Loucy (cell line): Measurements from ENCODE around the gene NDUFS5.

Source experiments
- H2AFZ ChIP-seq: fragments of 200-600 bp; sonication (generic); 2 replicates; pipeline ENCODE4 v1.6.0; 2016; ENCODE audit warnings: antibody characterized with exemption, mild to moderate bottlenecking, low read length, moderate library complexity
- H3F3A ChIP-seq: fragments of 200-600 bp; 2 replicates; pipeline ENCODE4 v1.6.0; 2016; ENCODE audit warnings: antibody characterized with exemption, low read depth, mild to moderate bottlenecking
- H3K27me3 ChIP-seq: fragments of 200-600 bp; sonication (generic); 2 replicates; pipeline ENCODE4 v1.6.1; 2014; ENCODE audit warnings: low read length, mild to moderate bottlenecking; ENCODE audit not compliant: insufficient read depth, poor library complexity, severe bottlenecking
- H3K36me3 ChIP-seq: fragments of 200-600 bp; sonication (generic); 2 replicates; pipeline ENCODE4 v1.6.1; 2016; ENCODE audit warnings: low read length; ENCODE audit not compliant: insufficient read depth
- H3K4me1 ChIP-seq: fragments of 200-600 bp; sonication (generic); 2 replicates; pipeline ENCODE4 v1.5.1; 2014; ENCODE audit warnings: low read length, mild to moderate bottlenecking; ENCODE audit not compliant: insufficient read depth, poor library complexity, severe bottlenecking
- H3K4me2 ChIP-seq: fragments of 200-600 bp; sonication (generic); 2 replicates; pipeline ENCODE4 v1.6.0; 2014; ENCODE audit warnings: antibody characterized with exemption, low read length, low read depth, mild to moderate bottlenecking; ENCODE audit not compliant: poor library complexity, severe bottlenecking
- H3K4me3 ChIP-seq: fragments of 200-600 bp; sonication (generic); 2 replicates; pipeline ENCODE4 v1.5.1; 2014; ENCODE audit warnings: low read length, mild to moderate bottlenecking, mixed read lengths; ENCODE audit not compliant: poor library complexity, severe bottlenecking
- H3K79me2 ChIP-seq: fragments of 200-600 bp; sonication (generic); 2 replicates; pipeline ENCODE4 v1.6.1; 2014; ENCODE audit warnings: low read length; ENCODE audit not compliant: insufficient read depth
- H3K9ac ChIP-seq: fragments of 200-600 bp; sonication (generic); 2 replicates; pipeline ENCODE4 v1.6.0; 2014; ENCODE audit warnings: mild to moderate bottlenecking, low read depth, low read length, moderate library complexity; ENCODE audit not compliant: poor library complexity, severe bottlenecking
- H3K9me2 ChIP-seq: fragments of 200-600 bp; sonication (generic); replicated peaks from 2 replicates; pipeline ENCODE4 v1.6.1; 2016; ENCODE audit warnings: low read depth, low read length, mixed read lengths
- H3K9me3 ChIP-seq: fragments of 200-600 bp; sonication (generic); 2 replicates; pipeline ENCODE4 v1.6.1; 2014; ENCODE audit warnings: mild to moderate bottlenecking, antibody characterized with exemption, low read length, low read depth; ENCODE audit not compliant: insufficient read depth
- H4K20me1 ChIP-seq: fragments of 200-600 bp; sonication (generic); 2 replicates; pipeline ENCODE4 v1.6.0; 2014; ENCODE audit warnings: antibody characterized with exemption, low read length, mild to moderate bottlenecking; ENCODE audit not compliant: insufficient read depth, poor library complexity, severe bottlenecking
- EZH2phosphoT487 ChIP-seq: fragments of 200-600 bp; IDR thresholded peaks from 2 replicates; pipeline ENCODE4 v1.6.1; 2018; ENCODE audit warnings: antibody characterized with exemption, mild to moderate bottlenecking, moderate library complexity, borderline replicate concordance
- TF ChIP-seq, protein P1 (sequence below): fragments of 200-600 bp; sonication (generic); conservative IDR thresholded peaks from 2 replicates; pipeline ENCODE4 v1.5.1; 2014; ENCODE audit warnings: mild to moderate bottlenecking, antibody characterized with exemption, low read length

Gene NDUFS5

DNA sequence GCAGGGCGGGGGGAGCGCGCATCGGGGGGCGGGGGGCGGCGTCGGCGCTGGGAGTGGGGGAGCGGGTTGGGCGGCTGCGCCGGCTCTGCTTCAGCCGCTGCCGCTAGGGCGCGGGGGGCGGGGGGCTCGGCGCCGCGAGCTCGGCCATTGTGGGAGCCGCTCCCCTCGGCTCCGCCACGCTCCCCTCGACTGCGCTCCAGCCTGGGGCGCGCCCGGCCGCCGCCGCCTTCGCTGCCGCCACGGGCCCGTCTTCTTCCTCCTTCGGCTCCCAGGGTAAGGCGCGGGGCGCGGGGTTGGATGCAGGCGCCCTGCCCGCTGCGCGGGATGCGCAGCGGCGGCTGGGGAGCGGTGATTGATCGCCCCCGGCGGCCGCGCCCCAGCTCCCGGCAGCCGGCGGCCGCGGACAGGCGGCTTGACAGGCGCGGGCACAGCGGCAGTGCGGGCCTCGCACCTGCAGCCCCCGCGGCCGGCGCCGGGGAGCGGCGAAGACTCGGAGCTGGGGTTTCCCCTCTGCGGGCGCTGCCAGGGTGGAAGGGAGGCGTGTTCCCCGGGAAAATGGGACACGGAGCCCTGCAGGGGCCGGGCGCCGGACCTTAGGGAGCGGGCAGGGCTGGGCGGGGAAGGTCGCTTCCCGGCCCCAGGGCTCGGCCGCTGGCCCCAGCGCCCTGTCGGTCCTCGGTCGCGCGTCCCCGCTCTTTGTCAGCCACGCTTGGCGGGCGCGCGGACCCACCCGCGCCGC, 55.3 kb downstream of the NDUFS5 start:
- H3F3A ChIP-seq: no peaks in the 10 kb centered on the region
- no peak overlapping the region for H3K9ac ChIP-seq
- no peak overlapping the region for H3K4me2 ChIP-seq
- no peaks in the 10 kb centered on the region for H3K36me3 ChIP-seq
- no peaks in the 10 kb centered on the region for H3K9me3 ChIP-seq
- H3K27me3 ChIP-seq: no peaks in the 10 kb centered on the region
- H2AFZ ChIP-seq: no peak overlapping the region
- no peak for TF ChIP-seq EZH2phosphoT487
- TF ChIP-seq, protein P1, sequence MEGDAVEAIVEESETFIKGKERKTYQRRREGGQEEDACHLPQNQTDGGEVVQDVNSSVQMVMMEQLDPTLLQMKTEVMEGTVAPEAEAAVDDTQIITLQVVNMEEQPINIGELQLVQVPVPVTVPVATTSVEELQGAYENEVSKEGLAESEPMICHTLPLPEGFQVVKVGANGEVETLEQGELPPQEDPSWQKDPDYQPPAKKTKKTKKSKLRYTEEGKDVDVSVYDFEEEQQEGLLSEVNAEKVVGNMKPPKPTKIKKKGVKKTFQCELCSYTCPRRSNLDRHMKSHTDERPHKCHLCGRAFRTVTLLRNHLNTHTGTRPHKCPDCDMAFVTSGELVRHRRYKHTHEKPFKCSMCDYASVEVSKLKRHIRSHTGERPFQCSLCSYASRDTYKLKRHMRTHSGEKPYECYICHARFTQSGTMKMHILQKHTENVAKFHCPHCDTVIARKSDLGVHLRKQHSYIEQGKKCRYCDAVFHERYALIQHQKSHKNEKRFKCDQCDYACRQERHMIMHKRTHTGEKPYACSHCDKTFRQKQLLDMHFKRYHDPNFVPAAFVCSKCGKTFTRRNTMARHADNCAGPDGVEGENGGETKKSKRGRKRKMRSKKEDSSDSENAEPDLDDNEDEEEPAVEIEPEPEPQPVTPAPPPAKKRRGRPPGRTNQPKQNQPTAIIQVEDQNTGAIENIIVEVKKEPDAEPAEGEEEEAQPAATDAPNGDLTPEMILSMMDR: no peak
- H3K9me2 ChIP-seq: no peaks in the 10 kb centered on the region
- H4K20me1 ChIP-seq: no peaks in the 10 kb centered on the region
- H3K79me2 ChIP-seq: no peaks in the 10 kb centered on the region
- H3K4me1 ChIP-seq: peaks cover 8% of the 10 kb centered on the region
- H3K4me3 ChIP-seq: no peak overlapping the region

DNA sequence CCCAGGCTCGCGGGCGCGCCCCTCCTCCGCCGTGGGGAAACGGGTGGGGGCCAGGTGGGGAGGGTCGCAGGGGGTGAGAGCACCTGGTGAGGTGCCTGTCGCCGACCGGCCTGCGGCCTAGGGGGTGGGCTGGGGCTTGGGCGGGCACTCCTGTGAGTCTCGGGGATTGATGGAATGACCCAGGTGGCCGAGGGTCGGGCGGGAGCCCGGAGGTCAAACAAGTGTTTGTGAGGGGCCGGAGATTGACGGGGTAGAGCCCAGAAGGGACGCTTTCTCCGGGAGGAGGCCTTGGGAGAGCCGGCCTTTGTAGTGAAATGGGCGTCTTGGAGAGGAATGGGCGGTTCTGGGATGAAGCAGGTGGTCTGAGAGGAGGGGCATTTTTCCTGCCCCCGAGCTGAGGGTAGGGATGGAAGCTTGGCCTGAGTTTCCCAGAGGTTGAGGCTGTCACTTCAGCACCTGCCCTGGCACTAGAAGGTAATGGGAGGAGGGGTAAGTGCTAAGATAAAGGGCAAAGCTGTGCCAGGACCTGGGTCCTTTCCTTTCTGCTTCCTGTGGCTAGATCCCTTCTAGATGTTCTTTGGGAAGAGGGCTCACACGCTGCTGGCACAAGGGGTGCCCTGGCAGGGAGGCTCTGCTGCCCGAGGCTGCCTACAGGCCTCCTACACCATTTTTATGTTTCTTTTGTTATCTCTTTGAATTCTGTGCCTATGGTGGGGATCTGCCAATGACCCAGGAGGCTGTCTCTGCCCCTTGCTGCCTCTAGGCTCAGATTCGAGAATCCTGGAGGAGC, 56.1 kb downstream of the NDUFS5 start:
- no peaks in the 10 kb centered on the region for H3K36me3 ChIP-seq
- H3F3A ChIP-seq: no peaks in the 10 kb centered on the region
- no peak overlapping the region for H3K4me3 ChIP-seq
- H3K9me2 ChIP-seq: no peaks in the 10 kb centered on the region
- no peak for TF ChIP-seq EZH2phosphoT487
- TF ChIP-seq, protein P1: no peak
- no peaks in the 10 kb centered on the region for H4K20me1 ChIP-seq
- H3K9ac ChIP-seq: no peak overlapping the region
- no peak overlapping the region for H3K4me2 ChIP-seq
- H3K27me3 ChIP-seq: no peaks in the 10 kb centered on the region
- no peaks in the 10 kb centered on the region for H3K79me2 ChIP-seq
- peaks cover 15% of the 10 kb centered on the region for H3K4me1 ChIP-seq
- H2AFZ ChIP-seq: no peak overlapping the region
- H3K9me3 ChIP-seq: no peaks in the 10 kb centered on the region

DNA sequence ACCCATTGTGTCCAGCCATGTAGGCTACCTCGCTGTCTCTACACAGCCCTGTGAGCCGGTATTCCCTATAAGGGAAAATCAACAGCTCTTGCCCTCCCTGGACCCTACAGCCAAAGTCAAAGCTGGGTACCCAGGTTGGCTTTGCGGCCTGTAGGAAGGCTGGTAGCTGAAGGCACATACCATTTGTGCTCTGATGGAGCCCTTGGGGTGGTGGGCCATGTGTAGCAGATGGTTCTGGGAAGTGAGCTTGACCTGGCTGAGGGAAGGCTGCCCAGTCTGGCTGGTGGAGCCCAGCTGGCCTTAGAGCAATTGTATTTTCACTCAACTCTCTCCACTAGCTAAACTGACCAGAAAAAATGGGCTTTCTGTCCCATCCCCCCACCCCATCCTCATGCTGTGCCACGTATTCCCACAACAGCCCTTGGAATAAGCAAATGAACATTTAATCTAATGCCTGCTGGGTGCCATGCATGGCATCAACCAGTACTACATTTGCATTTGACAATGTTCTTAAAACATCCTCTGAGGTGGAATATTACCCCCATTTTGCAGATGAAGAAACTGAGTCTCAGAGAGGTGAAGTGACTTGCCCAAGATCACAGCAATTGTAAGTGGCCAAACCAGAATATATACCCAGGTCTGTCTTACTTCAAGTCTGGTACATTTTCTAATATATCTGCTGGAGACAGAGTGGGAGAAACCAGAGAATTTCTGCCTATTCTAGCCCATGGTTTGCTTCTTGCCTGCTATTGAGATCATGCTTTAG, 56.8 kb downstream of the NDUFS5 start:
- H3K9ac ChIP-seq: no peak overlapping the region
- H2AFZ ChIP-seq: no peak overlapping the region
- peaks cover 19% of the 10 kb centered on the region for H3K4me1 ChIP-seq
- no peak overlapping the region for H3K4me2 ChIP-seq
- H4K20me1 ChIP-seq: no peaks in the 10 kb centered on the region
- H3K9me2 ChIP-seq: no peaks in the 10 kb centered on the region
- no peak overlapping the region for H3K4me3 ChIP-seq
- no peaks in the 10 kb centered on the region for H3K36me3 ChIP-seq
- no peak for TF ChIP-seq EZH2phosphoT487
- TF ChIP-seq, protein P1: no peak
- no peaks in the 10 kb centered on the region for H3K9me3 ChIP-seq
- H3K79me2 ChIP-seq: no peaks in the 10 kb centered on the region
- H3K27me3 ChIP-seq: no peaks in the 10 kb centered on the region
- no peaks in the 10 kb centered on the region for H3F3A ChIP-seq
